Glutamatergic neuron (in vitro differentiated cells): Measurements from ENCODE around the gene PHEX. TPM values are rescaled to one million over a fixed set of nuclear protein-coding genes. Genes with fewer than 3 reads are reported as not detected.

Experiments
- DNase-seq: peaks from one replicate; pipeline ENCODE4 v3.0.0; 2022
- H3K27ac Mint-ChIP-seq: one replicate; pipeline ENCODE4 v1.8.0; 2020; ENCODE audit warnings: mild to moderate bottlenecking, mixed read lengths, inconsistent platforms; ENCODE audit not compliant: unreplicated experiment
- H3K27me3 Mint-ChIP-seq: one replicate; pipeline ENCODE4 v1.8.0; 2020; ENCODE audit warnings: mild to moderate bottlenecking, moderate library complexity, mixed read lengths, inconsistent platforms; ENCODE audit not compliant: unreplicated experiment
- H3K36me3 Mint-ChIP-seq: one replicate; pipeline ENCODE4 v1.8.0; 2020; ENCODE audit warnings: mild to moderate bottlenecking, mixed read lengths, inconsistent platforms; ENCODE audit not compliant: unreplicated experiment
- H3K4me1 Mint-ChIP-seq: one replicate; pipeline ENCODE4 v1.8.0; 2020; ENCODE audit warnings: mild to moderate bottlenecking, low read depth, mixed read lengths, inconsistent platforms; ENCODE audit not compliant: unreplicated experiment
- H3K4me3 Mint-ChIP-seq: one replicate; pipeline ENCODE4 v1.8.0; 2020; ENCODE audit warnings: mild to moderate bottlenecking, mixed read lengths, inconsistent platforms; ENCODE audit not compliant: unreplicated experiment
- H3K9me3 Mint-ChIP-seq: one replicate; pipeline ENCODE4 v1.8.0; 2020; ENCODE audit warnings: mild to moderate bottlenecking, moderate library complexity, mixed read lengths, inconsistent platforms; ENCODE audit not compliant: unreplicated experiment
- long read RNA-seq: library from polyadenylated mRNA; unstranded; transcript quantifications from one replicate; pipeline ENCODE4 v2.0.0, GENCODE V29; 2020; ENCODE audit not compliant: unreplicated experiment
- total RNA-seq: library from RNA; stranded (reverse); fragmentation: NEBNext Ultra II Directional; extraction: Animal tissue kit (Norgen Biotek cat#: 25700); gene quantifications from one replicate; pipeline ENCODE4 v1.2.1, GENCODE V29; 2021; ENCODE audit not compliant: unreplicated experiment
- TF ChIP-seq, protein P1 (sequence below): fragments of 200-600 bp; sonication (generic); IDR thresholded peaks from one replicate; pipeline ENCODE4 v1.5.0; 2021; ENCODE audit not compliant: partially characterized antibody, unreplicated experiment

PHEX gene
- 0.17 TPM for total RNA-seq
- long read RNA-seq = 0 reads

DNA sequence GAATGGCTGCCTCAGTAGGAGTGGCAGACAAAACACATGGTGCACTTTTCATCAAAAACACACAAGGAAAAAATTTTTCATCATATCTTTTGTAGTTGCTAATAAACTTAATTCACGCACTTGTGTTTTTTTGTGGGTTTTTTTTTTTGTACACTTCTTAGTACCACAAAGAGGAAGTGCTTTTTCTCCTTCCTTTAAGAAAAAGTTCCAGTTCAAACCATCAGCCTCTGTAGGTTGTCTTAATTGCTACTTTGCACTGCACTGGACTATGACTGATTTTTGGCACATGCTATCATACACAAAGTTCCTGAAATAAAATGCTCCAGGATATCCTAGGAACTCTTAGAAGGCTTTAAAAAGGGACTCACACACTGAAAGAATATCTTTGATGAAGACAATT is at the start of gene PHEX:
Gene PHEX (plus strand): TSS at position 242 of the 400 bp plus-strand sequence. CDS start 681 bp downstream, outside the sequence.
- Mint-ChIP-seq H3K9me3 (peaks cover 3% of the 10 kb centered on the region), H3K27ac (no peak within 1 kb of the TSS), H3K4me3 (no peak within 1 kb of the TSS), H3K4me1 (peaks cover 1% of the 10 kb centered on the region), H3K27me3 (no peaks in the 10 kb centered on the region), H3K36me3 (no peaks in the 10 kb centered on the region)
- TF ChIP-seq, protein P1, sequence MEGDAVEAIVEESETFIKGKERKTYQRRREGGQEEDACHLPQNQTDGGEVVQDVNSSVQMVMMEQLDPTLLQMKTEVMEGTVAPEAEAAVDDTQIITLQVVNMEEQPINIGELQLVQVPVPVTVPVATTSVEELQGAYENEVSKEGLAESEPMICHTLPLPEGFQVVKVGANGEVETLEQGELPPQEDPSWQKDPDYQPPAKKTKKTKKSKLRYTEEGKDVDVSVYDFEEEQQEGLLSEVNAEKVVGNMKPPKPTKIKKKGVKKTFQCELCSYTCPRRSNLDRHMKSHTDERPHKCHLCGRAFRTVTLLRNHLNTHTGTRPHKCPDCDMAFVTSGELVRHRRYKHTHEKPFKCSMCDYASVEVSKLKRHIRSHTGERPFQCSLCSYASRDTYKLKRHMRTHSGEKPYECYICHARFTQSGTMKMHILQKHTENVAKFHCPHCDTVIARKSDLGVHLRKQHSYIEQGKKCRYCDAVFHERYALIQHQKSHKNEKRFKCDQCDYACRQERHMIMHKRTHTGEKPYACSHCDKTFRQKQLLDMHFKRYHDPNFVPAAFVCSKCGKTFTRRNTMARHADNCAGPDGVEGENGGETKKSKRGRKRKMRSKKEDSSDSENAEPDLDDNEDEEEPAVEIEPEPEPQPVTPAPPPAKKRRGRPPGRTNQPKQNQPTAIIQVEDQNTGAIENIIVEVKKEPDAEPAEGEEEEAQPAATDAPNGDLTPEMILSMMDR = no peak
- DNase-seq = no peak

DNA sequence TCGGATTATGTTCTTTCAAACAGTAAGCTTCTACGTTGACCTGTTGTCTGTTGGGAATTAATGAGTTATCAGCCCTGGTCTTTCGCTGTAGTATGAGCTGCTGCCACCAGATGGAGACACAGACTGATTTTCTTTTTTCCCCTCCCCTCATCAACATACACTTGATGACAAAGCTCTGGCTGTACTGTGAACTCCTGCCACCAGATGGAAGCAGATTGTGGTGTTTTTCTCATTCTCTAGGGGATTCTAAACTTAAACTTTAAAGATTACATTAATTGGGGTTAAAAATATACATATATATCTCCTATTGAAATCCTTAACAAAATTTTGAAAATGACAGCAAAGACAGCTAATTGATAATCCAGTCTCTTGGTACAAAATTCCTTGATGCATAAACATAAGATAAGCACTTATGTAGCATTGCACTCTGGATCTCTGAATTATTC is 46.8 kb upstream of the PHEX start:
- TF ChIP-seq, protein P1 = peak; percentile 81
- DNase-seq = peak; percentile 54
- Mint-ChIP-seq H3K4me3 (no peak overlapping the region), H3K36me3 (no peaks in the 10 kb centered on the region), H3K27ac (no peak overlapping the region), H3K4me1 (no peaks in the 10 kb centered on the region), H3K27me3 (peaks cover 2% of the 10 kb centered on the region), H3K9me3 (no peaks in the 10 kb centered on the region)

DNA sequence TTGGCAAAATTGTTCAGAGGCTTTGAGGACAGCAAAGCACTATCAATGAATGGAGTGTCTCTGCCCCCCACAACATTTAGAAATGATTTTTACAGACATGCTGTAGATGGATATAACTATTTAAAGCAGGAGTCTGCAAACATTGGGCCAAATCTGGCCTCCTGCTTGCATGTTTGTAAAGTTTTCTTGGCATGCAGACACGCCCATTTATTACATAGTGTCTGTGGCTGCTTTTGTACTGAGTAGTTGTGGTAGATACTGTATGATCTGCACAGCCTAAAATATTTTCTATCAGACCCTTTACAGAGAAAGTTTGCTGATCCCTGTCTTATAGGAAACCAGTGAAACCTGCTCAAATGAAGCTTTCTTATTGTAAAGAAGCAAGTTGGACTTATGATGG is 45.5 kb upstream of the PHEX start:
- no peak for DNase-seq
- Mint-ChIP-seq H3K27me3 (peaks cover 2% of the 10 kb centered on the region), H3K4me1 (no peaks in the 10 kb centered on the region), H3K9me3 (no peaks in the 10 kb centered on the region), H3K27ac (no peak overlapping the region), H3K4me3 (no peak overlapping the region), H3K36me3 (no peaks in the 10 kb centered on the region)
- TF ChIP-seq, protein P1 = no peak

DNA sequence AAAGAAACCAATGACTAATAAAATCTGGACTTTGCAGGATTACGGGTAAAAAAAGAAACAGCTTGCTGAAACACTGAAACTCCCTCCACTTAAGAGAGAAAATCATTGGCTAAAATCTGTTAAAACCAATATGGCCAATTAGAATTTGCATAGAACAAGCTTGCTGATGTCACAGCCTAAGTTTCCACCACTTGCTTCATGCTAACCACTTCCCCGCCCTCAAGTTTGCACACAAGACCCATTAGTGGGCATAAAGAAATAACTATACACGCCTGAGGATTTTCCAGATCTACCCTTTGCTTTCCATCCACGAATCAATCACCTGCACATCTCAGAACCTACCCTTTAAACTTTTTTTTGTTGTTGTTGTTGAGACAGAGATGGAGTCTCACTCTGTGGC is 42.7 kb upstream of the PHEX start:
- H3K27ac Mint-ChIP-seq = no peak overlapping the region
- H3K9me3 Mint-ChIP-seq = no peaks in the 10 kb centered on the region
- no peaks in the 10 kb centered on the region for H3K4me1 Mint-ChIP-seq
- DNase-seq = no peak
- TF ChIP-seq, protein P1 = no peak
- H3K27me3 Mint-ChIP-seq = peaks cover 2% of the 10 kb centered on the region
- no peak overlapping the region for H3K4me3 Mint-ChIP-seq
- H3K36me3 Mint-ChIP-seq = no peaks in the 10 kb centered on the region

DNA sequence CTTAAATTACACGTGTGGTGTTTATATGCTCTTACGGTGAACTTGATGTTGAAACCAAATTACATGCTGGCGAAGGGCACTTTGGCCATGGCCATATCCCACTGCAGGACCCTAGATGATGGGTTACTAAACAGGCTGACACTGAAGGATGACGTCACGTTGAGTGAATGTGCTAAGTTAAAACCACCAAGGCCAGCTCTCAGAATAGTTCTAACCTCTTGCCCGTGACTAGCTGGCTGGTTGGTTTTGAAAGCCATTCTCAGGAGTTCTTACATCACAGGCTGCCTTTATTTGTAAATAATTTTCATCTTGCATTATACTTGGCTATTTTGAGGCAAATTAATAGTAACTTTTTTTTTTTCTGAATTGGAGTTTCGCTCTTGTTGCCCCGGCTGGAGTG is 41.3 kb upstream of the PHEX start:
- Mint-ChIP-seq H3K4me1 (no peaks in the 10 kb centered on the region), H3K27ac (no peak overlapping the region), H3K27me3 (no peaks in the 10 kb centered on the region), H3K36me3 (no peaks in the 10 kb centered on the region), H3K9me3 (no peaks in the 10 kb centered on the region), H3K4me3 (no peak overlapping the region)
- TF ChIP-seq, protein P1 = no peak
- DNase-seq = no peak
